GM15510 (cell line): Measurements from ENCODE around the gene MACROD2.

Experiments used
- POLR2A ChIP-seq: IDR thresholded peaks from 3 replicates; pipeline ENCODE4 v1.6.1; 2011; ENCODE audit warnings: borderline replicate concordance; ENCODE audit not compliant: insufficient read length; ENCODE audit errors: extremely low read depth

Gene MACROD2

DNA sequence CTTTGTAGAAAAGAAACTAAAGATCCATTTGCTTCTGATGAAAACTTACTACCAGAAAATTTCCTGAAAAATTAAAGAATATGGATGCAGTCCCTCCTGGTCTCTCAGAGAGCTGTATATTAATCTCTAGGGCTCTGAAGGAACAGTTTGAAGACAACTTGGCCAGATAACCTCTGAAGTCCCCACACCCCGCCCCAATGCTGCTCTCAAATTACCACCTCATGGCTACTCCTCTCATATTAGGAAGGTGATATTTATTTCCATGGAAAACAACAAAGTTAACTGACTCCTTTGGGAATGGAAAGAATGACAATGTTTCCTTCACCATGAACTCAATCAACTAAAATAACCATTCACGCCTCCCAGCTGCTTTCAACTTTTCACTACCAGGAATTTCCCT lies 750.5 kb downstream of the MACROD2 start:
- TF ChIP-seq POLR2A, result no peak

DNA sequence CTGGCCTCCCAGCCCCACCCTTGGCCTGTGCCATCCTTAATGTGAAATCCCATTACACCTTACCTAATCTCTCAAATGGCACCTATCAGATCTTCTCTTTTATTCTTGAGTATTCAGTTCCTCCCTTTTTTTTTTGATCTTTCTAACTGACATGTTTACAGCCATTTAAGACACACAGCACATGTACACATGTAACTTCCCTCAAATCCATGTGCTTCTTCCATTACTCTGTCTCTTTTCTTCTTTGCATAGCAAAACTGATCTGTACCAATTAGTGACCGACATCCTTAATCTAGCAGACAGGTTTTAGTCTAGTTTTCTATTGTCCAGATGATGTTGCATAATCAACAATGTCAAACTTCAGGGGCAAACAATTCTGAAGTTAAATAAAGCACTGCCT lies 755.9 kb downstream of the MACROD2 start:
- TF ChIP-seq POLR2A, result no peak

DNA sequence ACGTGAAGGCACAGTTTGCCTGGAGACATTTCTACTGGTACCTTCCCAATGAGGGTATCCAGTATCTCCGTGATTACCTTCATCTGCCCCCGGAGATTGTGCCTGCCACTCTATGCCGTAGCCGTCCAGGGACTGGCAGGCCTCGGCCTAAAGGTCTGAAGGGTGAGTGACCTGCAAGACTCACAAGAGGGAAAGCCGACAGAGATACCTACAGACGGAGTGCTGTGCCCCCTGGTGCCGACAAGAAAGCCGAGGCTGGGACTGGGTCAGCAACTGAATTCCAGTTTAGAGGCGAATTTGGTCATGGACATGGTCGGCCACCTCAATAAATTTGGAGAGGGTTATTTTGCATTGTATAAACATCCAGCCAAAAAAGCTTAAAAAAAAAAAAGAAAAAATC lies 762.4 kb downstream of the MACROD2 start:
- no peak for TF ChIP-seq POLR2A

DNA sequence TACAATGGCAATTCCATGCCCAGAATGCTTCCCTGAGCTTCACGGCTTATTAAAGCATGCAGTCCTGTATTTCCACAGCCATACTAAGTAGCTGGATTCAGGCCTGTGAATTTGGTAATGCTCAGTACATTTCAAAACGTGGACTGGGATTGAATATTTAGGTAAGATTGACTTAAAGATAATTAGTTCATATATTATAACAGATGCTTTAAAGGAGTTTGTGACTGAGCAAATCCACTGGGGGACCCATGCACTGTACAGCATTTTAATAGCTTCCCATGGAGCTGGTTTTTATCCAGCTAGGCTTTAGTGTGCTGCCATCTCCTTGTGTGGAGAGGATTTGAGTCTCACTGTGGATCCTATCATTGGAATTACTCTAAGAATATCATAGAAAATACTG lies 763.0 kb downstream of the MACROD2 start:
- TF ChIP-seq POLR2A, result no peak

DNA sequence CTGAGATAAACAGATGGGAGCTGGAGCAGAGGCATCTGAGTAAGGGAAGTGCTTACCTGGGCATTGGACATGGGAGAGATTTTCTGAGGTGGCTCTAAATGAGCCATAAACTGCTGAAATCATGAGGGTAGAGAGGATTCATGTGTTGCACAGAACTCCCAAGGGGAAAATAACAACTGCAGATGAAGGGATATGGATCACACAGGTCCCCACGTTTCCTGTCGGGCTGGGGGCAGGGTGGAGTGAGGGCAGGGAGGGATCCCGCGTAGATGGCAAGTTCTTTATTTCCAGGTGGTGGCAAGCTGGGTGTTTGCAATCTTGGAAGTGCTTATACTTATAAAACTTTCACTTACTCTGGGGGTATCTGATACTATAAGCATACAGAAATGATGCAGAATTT lies 764.7 kb downstream of the MACROD2 start:
- no peak for TF ChIP-seq POLR2A

DNA sequence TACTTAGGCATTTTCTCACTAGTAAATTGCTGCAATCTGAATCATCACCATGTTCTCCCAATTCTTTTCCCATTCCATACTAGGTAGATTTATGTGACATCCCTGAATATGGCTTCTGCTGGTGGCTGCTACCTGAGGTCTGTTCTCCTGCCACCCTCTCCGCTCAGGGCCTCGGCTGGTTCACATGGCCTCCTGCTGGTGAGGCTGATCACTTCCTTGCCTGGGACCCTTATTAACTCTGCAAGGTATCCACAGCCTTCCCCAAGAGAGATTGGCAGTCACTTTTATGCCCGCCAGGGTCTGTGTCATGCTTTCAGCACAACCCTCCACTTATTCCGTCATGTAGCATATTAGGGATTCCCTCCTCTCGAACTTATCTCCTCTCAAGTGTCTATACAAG lies 766.6 kb downstream of the MACROD2 start:
- no peak for TF ChIP-seq POLR2A

DNA sequence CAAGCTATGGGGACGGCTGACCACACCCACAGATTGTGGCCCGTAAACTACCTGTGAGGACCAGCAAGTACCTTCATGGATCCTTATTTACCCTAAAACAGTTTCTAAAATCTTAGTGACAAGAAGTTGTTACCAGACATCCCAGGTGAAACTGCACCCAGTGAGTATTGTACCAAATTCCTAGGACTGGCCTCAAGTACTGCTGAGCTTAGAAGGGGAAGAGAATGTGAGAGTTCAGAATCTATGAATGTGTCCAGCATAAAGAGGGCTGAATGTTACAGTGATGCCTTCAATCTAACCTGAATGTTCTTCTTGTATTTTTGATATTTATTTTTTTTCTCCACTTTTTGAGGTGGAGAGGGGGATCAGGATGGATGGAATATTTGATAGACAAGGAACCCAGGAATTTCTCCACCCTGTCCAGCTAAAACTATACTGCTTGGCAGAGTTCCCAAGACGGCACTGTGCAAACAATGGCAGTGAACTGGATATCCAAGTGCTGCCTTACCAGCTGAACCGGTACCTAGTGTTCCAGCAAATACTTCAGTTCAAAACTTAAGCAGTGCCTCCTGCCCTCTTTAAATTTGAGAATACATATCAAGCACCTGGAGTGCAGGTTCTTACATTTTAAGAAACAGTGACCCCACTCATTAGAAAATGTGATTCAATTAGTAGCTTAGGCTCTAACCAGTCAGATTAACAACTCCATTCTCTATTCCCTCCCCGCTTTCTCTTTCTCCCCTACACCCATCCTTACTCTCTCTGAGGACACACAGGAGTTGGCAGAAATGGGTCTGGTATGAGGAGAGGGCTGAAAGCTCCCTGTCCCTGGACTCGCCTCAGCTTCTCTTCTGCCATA lies 769.4 kb downstream of the MACROD2 start:
- TF ChIP-seq POLR2A, result no peak

DNA sequence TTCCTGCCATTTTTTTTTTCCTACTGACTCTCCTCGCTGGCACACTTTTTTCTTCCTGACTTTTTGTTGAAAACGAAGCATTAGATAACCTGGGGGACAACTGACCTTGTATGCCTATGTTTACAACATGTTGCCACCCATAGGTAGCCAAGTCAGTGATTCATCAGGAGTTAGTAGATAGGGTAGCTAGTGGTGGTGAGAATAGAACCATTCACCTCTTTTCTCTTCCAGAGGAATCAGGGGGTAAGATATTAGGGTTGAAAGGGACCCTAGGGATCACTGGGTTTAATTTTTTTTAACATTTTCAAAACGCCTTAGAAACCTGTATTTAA lies 770.0 kb downstream of the MACROD2 start:
- TF ChIP-seq POLR2A, result no peak

DNA sequence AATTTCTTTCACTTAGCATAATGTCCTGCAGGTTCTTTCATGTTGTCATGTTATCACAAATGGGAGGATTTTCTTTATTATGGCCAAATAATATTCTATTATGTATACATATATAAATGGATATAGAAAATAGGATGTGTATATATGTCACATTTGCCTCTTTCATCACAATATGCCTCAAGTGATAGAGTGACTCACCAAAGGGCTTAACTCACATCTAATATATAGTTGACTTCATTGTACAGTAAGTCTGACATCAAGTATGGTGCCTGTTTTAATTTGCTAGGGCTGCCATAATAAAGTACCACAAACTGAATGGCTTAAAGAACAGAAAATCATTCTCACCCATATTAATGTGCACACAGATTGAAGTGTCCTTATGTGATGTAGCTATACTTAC lies 778.2 kb downstream of the MACROD2 start:
- TF ChIP-seq POLR2A, result no peak

DNA sequence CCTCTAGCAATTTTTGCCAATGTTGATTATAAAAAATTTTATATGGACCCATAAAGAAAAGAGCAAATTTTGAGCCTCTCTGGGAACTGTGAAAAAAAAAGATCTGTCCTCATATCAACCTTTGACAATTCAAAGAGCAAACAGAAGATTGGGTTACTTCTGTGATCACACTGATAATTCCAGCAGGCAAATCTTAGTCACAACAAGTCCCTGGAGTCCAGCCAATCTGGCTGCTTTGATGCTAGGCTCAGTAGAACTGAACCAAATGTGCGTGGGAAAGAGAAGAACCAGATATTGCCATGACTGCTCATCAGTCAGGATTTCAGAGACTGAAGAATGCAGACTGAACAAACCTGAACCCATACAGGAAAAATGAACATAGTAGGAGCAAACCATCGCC lies 780.5 kb downstream of the MACROD2 start:
- no peak for TF ChIP-seq POLR2A

DNA sequence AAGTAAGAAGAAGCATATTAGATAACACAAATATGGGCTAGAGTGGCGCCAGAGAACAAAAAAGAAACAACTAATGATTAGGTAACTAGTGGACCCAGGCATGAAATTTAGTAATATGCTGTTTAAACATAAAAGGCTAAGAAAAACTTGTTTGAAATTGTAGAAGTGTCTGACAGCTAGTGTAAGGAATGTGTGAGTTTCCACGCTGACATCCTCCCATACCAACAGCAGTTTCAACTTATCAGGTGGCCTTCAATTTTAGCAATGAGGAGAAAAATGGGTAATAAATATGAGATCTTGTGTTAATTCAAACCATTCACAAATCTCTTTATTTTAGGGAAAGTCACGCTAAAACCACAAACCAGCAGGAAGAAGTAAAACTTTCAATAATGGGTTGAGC lies 782.3 kb downstream of the MACROD2 start:
- no peak for TF ChIP-seq POLR2A

DNA sequence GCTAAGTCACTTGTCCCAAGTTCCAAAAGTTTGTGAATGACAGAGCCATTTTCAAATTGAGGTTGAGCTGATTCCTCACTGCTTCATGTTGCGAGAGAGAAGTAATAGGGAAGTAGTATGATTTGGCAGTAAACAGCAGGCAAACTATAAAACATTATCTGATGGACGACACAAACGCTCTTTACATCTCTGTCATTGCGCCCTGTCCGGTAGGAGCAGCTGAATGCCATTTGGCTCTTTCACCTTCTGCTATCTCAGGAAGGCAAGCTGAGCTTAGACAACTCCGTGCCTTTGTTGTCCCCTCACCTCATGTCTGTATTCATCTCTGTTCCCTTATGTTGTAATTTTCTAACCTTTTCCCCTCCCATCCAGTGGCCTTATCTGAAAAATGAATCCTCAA lies 782.8 kb downstream of the MACROD2 start:
- TF ChIP-seq POLR2A, result no peak

DNA sequence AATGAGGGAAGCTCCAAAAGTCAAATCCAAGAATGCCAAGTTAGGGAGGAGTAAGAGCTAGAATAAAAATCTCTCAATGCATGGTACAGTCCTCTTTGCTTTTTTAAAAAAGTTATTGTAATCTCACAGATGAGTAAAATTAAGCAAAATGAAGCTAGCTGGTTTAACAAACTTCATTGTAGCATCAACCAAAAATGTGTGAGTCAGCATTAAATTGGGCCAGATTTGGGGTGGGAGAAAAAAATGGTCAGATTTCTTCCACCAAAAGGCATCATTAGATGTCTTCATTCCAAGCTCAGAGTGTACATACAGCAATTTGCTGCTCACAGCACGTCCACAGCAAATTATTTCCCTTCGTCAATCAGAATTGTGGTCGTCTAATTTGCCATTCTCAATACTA lies 783.6 kb downstream of the MACROD2 start:
- TF ChIP-seq POLR2A, result no peak

DNA sequence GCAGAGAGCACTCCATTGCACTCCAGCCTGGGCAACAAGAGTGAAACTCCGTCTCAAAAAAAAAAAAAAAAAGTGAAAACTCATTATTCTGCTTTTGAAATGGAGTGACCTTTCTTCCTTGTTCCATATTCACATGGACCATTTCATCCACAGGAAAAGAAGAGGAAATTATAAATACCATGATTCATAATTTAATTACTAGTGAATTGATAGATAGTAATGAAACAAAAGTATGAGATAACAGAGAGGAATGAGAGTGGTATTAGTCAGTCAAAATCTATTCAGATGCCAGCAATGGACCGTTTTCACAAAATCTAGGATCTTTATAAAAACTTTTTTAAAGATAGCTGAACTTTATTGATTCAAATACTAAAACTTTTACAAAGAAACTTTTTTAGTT lies 785.2 kb downstream of the MACROD2 start:
- TF ChIP-seq POLR2A, result no peak

DNA sequence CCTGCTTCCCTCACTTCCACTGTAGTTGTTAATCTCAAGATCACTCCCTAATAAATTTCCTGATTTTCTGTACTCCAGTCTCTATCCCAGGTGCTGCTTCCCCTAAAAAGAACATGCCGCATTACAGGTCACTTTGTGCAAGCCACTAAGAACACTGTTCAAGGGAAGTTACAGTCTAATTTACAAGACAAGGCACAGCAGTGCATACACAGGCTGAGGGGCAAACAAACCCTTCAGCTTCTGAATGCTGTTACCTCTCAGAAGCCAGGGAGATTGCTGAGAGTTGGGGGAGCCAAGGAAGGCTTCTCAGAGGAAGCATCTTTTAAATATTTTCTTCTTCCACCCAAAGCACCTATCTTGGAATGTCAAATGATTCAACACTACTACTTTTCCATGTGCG lies 787.4 kb downstream of the MACROD2 start:
- no peak for TF ChIP-seq POLR2A

DNA sequence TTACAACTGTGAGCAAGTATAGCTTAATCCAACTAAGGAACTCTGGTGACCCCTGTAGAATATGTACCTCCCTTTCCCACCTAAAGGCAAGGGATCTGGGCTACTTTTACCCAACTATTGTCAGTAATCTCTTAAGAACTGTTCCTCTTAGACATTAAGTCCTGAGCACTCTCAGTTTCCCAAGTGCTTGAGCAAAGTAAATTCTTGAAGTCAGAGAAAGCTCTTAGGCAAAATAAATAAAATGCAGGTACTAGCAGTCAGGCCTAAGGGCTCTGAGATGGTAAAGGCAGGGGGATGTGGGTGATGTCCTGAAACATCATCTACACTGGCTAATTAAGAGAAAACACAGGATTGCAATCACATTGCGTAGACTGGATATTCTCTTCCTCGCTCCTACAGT lies 788.5 kb downstream of the MACROD2 start:
- TF ChIP-seq POLR2A, result no peak
